Bone marrow (tissue), 2 donors: ENCODE measurements around the gene ABCA13.

Experiments used
- DNase-seq, 2 donors: peaks; one replicate each; lab custom pipeline; 2025; lab: John Stamatoyannopoulos, UW

The ABCA13 gene

DNA sequence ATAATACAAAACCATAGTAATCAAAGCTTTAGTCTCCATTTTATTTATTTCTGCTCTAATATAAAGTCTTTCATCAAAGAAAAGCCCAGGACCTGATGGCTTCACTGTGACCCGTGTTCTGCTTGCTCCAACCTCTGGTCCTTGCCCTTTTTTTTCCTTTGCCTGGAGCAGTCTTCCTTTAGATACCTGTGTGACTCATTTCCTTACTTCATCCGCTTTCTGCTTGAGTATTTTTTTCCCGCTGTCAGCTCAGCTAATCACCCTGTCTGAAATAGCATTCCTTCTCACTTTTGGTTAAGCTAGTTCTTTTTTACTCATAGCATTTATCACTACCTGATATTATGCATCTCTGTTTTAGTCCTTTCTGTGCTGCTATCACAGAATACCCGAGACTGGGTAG, 194.8 kb downstream of the ABCA13 start:
- DNase-seq, result no peak

DNA sequence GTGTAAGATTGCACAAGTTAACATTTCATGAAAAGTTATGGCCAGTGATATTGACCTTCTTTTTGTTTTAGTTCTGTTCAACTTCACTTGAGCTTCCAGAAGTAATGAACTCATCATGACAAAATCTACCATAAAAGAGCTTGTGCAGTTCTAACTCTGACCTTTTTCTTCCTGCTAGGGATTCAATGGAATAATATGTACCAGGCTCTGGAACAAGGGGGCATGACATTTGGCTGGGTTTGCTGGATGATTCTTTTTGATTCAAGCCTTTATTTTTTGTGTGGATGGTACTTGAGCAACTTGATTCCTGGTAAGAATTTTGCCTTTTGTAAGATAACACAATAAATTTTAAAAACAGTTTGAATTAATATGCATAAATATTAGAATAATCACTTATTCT, 205.0 kb downstream of the ABCA13 start:
- no peak for DNase-seq

DNA sequence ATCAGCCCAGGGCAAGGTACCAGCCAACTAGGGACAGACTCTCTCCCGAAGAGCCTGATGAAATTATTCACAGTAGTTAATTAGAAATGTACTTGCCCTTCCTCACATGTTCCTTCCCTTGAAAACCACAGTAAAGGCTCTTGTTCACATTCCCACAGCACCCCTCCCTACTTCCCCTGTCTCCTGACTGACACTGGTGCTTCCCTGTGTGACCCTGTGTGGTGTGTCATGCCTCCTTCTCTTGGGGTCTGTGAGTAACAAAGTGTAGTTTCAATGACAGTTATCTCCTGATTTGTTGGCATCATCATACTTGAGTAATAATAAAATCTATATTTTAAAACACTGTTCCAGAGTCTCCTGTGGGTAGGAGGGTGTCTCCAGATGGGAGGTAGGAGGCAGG, 209.7 kb downstream of the ABCA13 start:
- DNase-seq, result no peak

DNA sequence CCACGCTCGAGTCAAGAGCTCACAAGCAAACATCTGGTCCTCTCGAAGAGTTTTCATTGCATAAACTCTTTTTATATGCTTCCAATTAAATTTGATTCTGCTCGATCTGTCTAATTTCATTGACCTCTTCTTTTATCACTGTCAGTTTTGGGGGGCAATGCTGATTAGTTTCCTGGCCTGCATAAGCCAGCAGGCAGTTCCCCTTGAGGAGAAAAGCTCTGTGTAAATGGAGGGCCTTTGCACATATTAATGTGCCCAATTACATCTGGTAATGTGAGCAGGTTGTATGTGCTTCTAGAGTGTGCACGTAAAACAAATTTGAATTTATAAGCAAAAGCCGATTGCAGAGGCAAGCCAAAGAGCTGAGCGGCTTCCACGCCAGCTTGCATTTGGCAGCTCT, 210.3 kb downstream of the ABCA13 start:
- no peak for DNase-seq

DNA sequence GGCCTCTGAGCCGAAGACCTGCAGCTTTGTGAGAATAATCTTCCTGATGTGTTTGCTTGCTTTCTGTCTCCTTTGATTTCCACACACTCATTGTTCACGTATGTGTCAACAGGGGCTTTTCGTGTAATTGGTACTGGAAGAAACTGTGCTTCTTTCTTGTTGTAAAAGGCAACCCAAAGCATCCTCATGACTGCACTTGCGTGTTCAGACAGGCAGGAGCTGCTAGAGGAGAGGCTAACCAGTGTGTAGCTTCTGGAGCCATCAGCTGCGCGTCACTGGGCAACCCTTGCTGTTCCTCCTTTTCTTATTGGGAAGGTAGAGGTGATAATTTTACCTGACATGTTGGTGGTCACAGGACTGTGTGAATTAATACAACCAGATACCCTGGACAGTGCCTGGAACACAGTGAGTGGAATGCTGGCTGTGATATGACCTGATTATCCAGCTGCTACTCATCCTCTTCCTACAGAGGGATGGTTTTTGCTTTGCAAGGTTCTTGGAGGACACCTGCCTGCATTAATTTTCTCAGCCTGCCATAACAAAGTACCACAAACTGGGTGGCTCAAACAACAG, 213.0 kb downstream of the ABCA13 start:
- DNase-seq, result no peak

DNA sequence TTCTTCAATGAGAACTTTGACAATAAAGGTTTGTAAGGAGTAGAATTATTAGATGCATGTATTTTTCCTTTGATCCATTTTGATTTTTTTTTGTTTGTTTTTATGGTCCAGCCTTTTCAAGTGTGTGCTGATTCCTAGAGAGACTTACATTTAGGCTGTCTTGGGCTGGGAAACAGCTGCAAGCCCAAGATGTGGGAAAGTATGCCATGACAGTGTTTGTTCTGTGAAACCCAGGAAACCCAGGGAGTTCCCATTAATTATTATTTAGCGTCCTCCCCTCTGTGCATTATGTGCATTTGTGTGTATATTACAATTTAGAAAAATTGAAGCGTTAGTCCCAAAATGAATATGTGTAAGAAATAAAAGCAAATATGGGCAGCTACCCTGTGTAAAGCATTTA, 216.7 kb downstream of the ABCA13 start:
- no peak for DNase-seq

DNA sequence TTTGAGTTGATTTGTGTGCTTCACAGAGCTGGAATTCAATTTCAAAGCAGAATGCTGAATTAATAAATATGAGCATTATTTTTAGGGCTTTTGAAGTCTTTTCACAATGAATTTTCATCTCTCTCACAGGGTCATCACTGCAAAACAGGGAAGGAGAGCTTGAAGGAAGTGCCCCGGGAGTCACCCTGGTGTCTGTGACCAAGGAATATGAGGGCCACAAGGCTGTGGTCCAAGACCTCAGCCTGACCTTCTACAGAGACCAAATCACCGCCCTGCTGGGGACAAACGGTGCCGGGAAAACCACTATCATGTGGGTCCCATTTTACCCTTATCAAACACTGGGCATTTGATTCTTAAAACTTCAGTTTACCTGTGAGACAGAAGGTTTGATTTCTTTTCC, 217.7 kb downstream of the ABCA13 start:
- no peak for DNase-seq

DNA sequence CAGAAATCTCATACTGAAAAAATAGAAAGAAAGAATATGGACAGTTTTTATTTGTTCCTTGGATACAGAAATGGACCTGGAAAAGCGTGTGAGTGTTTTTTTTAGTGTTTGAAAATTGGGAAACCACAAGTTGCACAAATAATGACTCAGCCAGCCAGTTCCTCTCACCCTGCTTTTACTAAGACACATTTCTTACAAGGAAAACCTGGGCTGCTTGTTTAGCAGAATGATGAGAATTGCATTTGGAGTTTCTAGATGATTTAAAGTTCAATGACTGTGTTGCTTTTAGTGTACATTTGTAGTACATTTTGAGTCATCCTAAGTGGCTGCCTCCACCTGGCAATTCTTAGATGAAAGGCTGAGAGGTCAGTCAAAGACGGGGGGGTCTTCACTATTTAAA, 218.7 kb downstream of the ABCA13 start:
- peak in 1 of 2 donors; percentile 36 for DNase-seq

DNA sequence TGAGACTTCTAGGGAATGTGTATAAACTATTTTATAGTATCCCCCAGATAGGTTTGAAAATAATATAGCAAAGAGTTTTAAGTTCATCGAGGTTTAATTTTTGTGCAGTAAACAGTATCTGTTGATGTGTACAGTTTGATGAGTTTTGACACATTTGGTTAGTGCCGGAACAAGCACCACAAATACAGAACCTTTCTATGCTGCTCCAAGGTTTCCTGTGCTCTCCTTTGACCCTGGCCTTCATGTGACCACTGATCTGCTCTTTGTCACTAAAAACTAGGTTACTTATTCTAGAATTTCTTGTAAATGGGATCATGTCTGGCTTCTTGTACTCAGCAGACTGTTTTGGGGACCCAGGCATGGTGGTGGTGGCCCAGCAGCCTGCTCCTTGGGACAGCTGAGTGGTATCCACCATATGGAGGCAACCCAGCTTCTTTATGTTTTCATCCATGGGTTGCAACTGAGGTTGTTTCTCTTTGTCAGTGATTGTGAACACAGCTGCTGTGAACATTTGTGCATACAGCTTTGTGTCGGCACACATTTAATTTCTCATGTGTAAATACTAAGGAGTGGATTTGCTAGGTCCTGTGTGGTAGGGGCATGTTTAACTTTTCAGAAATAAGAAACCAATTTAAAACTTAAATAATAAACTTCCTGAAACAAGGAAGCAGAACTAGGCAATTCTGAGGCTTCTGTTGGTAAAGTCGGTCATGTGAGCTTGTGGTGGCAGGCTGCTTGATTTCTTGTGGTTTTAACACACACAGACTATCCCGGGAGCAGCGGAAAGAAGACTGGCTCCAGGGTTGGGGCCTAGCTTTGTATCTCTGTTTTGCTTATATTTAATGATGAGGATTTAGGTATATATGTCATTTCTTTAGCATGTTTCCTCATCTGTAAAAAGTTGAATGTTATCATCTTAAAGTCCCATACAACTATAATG, 219.4 kb downstream of the ABCA13 start:
- DNase-seq, result no peak

DNA sequence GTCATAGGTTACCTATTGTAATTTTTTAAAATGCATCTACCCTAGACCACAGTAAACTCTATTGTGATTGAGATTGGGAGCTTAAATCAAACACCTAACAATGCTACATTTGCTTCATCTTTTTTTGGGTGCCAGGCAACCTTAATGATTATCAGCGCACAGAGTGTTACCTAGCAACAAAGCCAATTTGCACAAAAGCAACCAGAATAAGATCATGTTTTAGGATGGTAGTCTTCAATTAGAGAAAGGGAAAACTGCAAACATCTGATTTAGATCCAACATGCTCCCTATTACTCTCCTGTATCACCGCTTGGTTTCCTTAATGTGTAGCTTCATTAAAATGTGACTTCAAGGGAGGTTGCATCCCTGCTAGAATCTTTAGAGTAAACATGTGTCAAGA, 226.9 kb downstream of the ABCA13 start:
- DNase-seq, result no peak

DNA sequence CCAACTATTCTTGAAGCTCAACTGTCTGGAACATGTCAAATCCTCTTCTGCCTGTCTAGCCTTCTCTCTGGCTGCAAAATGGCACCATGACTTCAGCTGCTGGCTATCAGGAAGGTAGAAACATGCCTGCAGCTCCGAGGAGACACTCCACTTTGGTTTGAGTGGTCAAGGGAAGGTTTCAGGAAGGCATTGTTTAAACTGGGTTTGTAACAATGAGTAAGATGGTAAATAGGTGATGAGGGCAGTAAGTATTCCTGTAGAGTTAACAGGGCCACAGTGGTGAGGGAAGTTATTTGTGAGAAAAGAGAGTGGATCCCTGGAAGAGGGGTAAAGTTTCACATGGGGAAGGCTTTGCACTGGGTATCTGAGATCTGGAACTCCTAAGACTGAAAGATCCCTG, 231.5 kb downstream of the ABCA13 start:
- DNase-seq, result no peak

DNA sequence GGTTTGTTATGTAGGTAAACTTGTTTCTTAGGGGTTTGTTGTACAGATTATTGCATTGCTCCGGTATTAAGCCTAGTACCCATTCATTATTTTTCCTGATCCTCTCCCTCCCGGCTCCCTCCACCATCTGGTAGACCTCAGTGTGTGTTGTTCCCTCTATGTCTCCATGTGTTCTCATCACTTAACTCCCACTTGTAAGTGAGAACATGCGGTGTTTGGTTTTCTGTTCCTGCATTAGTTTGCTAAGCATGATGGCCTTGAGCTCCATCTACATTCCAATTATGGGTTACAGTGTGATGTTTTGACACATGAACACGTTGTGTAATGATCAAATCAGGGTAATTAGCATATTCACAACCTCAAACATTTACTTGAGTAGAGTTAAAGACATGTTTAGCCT, 237.5 kb downstream of the ABCA13 start:
- no peak for DNase-seq

DNA sequence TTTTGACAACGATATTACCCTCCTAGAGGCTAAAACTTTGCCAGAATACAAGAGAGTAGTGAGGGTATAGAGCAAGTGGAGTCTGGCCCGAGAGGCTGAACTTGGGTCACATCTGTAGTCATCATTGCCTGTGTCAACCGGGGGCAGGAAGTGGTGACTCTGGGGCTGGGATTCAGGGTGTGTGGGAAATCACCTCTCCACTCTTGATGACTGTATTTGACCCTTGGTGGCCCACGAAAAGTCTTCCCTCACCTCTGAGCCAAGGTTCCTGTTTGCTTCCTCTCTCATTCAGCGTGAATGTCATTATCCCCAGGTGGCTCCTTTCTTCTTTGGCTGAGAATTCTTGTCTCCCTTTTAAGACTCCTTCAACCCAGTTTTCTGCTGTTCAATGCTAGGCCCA, 240.4 kb downstream of the ABCA13 start:
- DNase-seq, result no peak

DNA sequence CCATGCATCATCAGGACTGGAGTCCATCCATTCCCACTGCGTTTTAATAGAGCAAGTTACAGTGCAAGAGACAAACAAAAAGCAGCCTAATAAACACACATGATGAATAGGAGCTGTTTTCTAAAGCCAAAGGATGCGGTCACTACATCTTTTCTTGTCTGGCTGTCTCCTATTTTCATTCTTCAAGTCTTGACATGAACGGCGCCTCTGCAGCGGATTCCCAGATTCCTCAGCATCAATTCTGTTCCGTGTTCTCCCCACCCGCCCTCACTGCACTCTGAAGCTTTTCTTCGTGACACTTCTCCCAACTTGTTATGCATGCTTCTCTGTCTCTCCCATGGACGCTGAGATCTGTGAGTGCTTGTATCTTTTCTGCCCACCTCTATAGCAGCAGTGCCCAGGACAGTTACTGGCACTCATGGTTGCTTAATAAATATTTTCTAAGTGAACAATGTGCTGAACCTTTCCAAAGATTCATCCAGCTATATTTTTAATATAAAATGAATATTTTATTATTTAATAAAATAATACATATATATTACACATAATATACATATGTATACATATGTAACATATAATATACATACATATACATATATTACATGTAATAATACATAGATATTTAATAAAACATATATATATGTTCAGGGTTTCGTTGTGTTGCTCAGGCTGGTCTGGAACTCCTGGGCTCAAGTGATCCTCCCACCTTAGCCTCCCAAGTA, 242.9 kb downstream of the ABCA13 start:
- DNase-seq, result no peak

DNA sequence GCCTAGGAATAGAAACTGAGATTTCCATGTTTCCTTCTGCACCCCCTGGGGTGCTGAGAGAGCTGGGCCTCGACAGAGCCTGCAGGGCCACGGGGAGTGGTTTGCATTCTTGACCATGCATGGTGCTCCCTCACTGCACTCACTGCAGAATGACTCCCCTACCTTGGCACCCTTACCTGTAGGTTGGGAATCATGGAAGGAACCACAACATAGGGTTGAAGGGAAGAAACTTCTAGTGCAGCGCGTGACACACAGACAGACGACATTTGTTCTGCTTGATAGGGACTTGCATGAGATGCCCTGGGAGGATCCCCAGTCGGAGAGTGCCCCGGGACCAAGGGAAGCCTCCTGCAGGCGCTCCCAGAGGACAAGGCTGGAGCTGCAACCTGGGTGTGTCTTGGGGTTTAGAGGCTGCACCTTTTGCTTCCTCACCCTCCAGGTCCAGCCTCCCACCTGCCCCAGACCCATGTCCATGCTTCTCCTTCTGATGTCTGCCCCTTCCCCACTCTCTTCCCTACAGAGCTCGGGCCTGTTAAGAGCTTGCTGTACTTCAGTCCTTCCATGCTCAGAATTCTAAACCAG, 245.2 kb downstream of the ABCA13 start:
- no peak for DNase-seq

DNA sequence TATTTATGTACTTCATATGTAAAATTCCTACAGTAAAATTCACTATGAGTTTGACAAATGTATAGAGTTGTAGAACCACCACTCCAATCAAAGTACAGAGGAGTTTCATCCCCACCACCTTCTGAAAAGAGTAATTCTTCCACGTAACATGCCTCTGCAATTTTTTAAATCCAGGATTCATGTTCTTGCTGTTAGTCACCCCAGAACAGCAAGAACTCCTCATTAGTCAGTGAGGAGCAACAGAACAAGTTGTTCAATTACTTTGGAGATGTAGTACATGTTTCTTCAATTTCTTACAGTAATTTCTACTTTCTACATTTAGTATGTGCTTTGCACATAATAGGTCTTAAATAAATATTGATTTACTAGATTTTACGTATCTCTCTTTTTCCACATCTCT, 248.1 kb downstream of the ABCA13 start:
- DNase-seq, result no peak

DNA sequence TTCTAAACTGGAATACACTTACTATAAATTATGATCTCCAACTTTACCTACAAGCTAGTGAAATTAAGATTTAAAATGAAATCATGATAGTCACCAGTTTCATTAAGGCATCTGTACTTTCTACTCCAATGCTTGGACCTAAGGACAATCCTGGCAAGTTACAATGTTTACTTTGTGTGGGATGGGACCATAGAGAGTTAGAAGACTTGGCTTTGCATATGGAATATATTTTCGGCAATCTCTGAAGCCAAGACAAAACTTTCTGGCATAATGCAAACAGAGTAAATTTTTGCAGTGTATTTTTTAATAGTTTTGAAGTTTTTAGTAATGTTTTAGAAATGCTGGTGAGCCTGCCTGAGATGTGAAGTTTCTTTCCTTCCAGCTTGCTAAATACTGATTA, 248.9 kb downstream of the ABCA13 start:
- no peak for DNase-seq

DNA sequence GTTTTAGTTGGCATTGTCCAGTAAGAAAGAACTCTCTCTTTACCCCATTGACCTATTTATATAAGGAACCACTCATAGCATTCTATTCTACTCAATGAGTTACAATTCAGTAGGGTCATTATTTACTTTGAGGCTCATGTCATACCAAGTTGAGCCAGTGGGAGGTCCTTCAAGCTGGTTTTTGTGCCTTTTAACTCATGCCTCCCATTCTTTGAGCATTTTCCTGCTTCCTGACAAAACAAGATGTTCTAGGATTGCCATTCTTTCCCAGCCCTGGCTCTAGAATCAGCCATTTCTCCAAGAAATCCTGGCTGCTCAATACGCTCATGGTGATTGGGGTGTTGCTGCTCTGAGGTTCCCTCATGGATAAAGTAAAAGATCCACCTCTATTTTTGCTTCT, 250.1 kb downstream of the ABCA13 start:
- no peak for DNase-seq

DNA sequence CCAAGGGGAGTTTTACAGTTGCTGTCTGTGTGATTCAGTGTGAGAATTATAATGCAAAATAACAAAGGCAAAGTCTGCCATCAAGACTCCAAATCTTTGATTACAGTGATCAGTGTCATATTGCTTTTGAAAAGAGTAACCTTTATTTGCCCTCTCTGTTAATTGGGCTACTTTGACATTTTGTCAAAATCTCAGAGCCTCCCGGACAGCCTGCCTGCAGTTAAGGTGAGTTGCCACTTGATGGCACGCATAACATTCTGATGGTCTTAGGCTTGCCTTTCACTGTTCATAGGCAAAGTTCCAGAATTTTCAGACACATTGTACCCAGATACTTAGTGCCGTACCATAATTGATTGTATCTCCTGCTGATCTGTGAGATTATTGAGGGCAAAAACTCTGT, 253.5 kb downstream of the ABCA13 start:
- DNase-seq, result no peak

DNA sequence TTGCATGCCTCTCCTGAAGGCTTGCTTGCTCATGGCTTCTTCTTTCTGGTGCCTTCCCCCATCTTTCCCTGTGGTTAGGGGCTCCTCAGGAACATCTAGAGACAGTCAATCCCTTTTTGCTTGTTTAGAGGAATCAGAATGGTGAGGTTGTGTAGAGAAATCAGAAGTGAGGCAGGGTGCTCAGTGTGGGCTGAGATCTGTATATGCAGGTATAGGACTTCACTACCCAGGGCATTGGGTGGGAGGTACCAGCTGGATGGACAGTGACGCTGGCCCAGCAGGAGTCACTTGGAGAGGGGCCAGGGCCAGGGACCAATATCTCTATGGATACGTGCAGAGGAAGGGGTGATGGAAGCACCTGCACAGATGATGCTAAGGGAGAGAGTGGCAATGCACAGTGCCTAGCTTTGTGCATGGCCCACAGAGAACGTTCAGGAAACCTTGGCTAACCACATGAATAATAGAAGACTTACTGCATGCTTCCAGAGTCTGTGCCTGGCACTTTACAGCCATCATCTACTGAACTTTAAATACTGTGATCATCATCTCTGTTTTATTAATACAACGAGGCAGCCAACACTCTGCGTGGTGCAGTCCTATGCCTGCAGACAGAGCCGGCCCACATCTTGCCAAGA, 255.2 kb downstream of the ABCA13 start:
- DNase-seq, result no peak

DNA sequence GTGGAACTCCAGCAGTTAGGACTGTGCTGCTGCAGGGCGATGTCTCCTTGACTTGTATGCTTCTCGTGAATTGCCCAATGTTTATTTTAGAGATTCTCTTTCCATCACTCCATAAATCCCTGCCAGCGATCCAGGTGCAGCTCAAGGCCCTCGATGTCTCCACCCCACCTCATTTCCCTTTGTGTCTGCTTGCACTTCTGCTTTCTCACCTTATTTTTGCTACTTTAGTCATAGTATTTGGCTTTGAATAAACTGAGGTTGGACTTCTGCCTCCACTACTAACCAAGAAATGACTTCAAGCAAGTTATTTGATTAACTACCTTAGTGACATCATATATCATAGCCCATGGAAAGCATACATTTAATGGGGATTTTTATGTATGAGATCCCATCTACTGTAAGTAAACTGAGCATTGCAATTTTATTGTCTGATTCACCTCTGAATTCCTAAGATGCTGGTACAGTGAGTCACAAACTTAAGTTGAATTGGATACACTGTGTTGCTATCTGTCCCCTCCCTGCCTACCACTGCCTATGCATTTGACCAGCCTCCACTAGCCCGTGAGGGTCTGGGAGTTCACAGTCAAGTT, 255.8 kb downstream of the ABCA13 start:
- DNase-seq, result no peak

DNA sequence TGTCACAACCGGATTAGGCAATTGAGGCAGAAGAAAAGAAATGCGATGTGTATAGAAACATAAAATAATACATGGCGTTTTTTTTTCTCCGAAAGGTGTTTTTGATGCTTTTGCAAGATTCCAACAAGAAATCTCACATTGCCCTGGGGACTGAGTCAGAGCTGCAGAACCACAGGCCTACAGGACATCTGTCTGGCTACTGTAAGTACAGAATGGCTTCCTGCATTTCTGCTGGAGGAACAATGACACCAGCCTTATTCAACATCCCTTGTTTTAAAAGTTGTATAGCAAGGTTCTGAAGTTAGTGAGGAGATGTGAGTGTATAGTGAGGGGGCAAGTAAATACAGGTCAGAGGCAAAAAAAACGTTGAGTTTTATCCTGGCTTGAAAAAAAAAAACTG, 256.4 kb downstream of the ABCA13 start:
- no peak for DNase-seq
